ENCODE data around the gene MRPS27. TPM values are rescaled to one million over a fixed set of nuclear protein-coding genes. Genes with fewer than 3 reads are reported as not detected.

MRPS27 gene
- total RNA-seq = 84.0 and 100 TPM in 2 replicates

GRCh38 chr5:72319976-72320752 is at the start of gene MRPS27, which contains the start of gene PTCD2:
Gene MRPS27 (minus strand): TSS chr5:72320240. CDS start chr5:72320221, 19 bp downstream.
Gene PTCD2 (plus strand): TSS chr5:72320373. CDS start chr5:72320383, 10 bp downstream.

Other genes starting within 250 kb of the MRPS27 start
- gene MAP1B, start 212.8 kb downstream of the MRPS27 start, total RNA-seq = 130 and 167 TPM in 2 replicates
- gene PTCD2, start 133 bp upstream of the MRPS27 start, total RNA-seq = 8.5 and 13.4 TPM in 2 replicates
- gene ZNF366, start 187.2 kb upstream of the MRPS27 start, total RNA-seq = not detected in 2 replicates

Data from bronchus fibroblast of lung (primary cell).